Uterus (tissue), 4 donors: ENCODE results near the gene CNNM2. TPM values are rescaled to one million over a fixed set of nuclear protein-coding genes. Genes with fewer than 3 reads are reported as not detected.

ENCODE experiments used
- DNase-seq, 2 donors: peaks; one replicate each; pipeline ENCODE4 v3.0.0-alpha.2; 2019 to 2020
- H3K27ac ChIP-seq, 2 donors: fragments of 200-600 bp; sonication (generic); 1 replicate in 1 of 2; 2 replicates in 1 of 2; pipeline ENCODE4 v1.5.1; 2016 to 2018
- H3K27me3 ChIP-seq, 2 donors: fragments of 200-600 bp; sonication (generic); one replicate each; pipeline ENCODE4 v1.5.1; 2018 to 2019; ENCODE audit warnings: control low read depth in 1 of 2
- H3K36me3 ChIP-seq, 2 donors: fragments of 200-600 bp; sonication (generic); one replicate each; pipeline ENCODE4 v1.5.1; 2019; ENCODE audit warnings: control low read depth in 1 of 2
- H3K4me1 ChIP-seq, 2 donors: fragments of 200-600 bp; sonication (generic); one replicate each; pipeline ENCODE4 v1.5.1; 2018 to 2019; ENCODE audit warnings: control low read depth in 1 of 2
- H3K4me3 ChIP-seq, 2 donors: fragments of 200-600 bp; sonication (generic); 1 replicate in 1 of 2; 2 replicates in 1 of 2; pipeline ENCODE4 v1.5.1; 2018 to 2019; ENCODE audit warnings: mild to moderate bottlenecking in 1 of 2
- H3K9me3 ChIP-seq, 2 donors: fragments of 200-600 bp; sonication (generic); one replicate each; pipeline ENCODE4 v1.5.1; 2019; ENCODE audit warnings: control low read depth in 1 of 2
- POLR2A ChIP-seq, 2 donors: fragments of 450-650 bp; IDR thresholded peaks; one replicate each; pipeline ENCODE4 v1.6.1; 2016; ENCODE audit warnings: antibody characterized with exemption in 2 of 2, mild to moderate bottlenecking in 1 of 2, moderate library complexity in 1 of 2
- intact Hi-C: fragments of 100-400 bp; cut with DNase I; formaldehyde crosslinking; loops from one replicate; pipeline ENCODE4 v1.15.1; 2023; ENCODE audit warnings: low total_unique reads
- total RNA-seq, 4 donors: library from RNA; depleted of rRNA in 3 of 4; stranded (reverse); fragments of >200 nt in 3 of 4; gene quantifications; one replicate each; pipeline versions ENCODE4 v1.1.0 to v1.2.4, GENCODE V29; 2014 to 2023
- TF ChIP-seq, protein P1 (sequence below), 4 experiments: fragments of 200-600 bp in 2 of 4; fragments of 450-650 bp in 2 of 4; sonication (generic) in 2 of 4; IDR thresholded peaks; one replicate each; pipeline ENCODE4 v1.5.1; 2016 to 2019; ENCODE audit warnings: antibody characterized with exemption in 4 of 4, mild to moderate bottlenecking in 2 of 4, moderate library complexity in 1 of 4
- donor health status: DM: yes; HTN: yes; CAD: no.

CNNM2 gene
- total RNA-seq, 4 donors from 2014 or later = 5.1 to 11.0 (median 7.4) TPM

DNA sequence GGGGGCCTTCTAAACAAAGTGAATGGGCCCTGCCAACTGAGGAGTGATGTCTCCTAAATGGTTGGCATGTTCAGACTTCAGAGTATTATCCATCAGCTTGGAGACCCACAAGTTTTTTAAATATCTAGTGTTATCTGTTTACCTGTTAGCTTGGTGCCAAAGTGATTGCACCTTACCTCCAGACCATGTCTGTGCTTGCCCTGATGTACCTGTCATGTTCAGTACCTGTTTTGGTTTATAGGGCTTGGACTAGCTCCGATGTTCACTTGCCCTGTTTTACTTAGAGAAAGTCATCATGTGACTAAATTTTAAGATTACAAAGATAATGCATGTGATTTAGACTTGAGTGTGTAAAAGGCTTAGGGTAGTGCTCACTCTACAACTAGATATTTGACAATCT lies 67.7 kb downstream of the CNNM2 start:
- no peak for TF ChIP-seq POLR2A (IDR thresholded peaks at IDR 0.05)
- TF ChIP-seq, protein P1, sequence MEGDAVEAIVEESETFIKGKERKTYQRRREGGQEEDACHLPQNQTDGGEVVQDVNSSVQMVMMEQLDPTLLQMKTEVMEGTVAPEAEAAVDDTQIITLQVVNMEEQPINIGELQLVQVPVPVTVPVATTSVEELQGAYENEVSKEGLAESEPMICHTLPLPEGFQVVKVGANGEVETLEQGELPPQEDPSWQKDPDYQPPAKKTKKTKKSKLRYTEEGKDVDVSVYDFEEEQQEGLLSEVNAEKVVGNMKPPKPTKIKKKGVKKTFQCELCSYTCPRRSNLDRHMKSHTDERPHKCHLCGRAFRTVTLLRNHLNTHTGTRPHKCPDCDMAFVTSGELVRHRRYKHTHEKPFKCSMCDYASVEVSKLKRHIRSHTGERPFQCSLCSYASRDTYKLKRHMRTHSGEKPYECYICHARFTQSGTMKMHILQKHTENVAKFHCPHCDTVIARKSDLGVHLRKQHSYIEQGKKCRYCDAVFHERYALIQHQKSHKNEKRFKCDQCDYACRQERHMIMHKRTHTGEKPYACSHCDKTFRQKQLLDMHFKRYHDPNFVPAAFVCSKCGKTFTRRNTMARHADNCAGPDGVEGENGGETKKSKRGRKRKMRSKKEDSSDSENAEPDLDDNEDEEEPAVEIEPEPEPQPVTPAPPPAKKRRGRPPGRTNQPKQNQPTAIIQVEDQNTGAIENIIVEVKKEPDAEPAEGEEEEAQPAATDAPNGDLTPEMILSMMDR (IDR thresholded peaks at IDR 0.05) = no peak
- no peak for DNase-seq
- Histone ChIP-seq H3K27ac (no peak overlapping the region), H3K27me3 (no peaks in the 10 kb centered on the region), H3K4me1 (no peaks in the 10 kb centered on the region), H3K4me3 (no peak overlapping the region), H3K36me3 (no peaks in the 10 kb centered on the region), H3K9me3 (no peaks in the 10 kb centered on the region)
- intact Hi-C loops = no loop called here

GRCh38 chr10:102988404-102989314 lies 70.6 kb downstream of the CNNM2 start:
- Histone ChIP-seq H3K36me3 (no peaks in the 10 kb centered on the region), H3K9me3 (no peaks in the 10 kb centered on the region), H3K27me3 (no peaks in the 10 kb centered on the region), H3K4me1 (no peaks in the 10 kb centered on the region), H3K27ac (no peak overlapping the region), H3K4me3 (no peak overlapping the region)
- TF ChIP-seq, protein P1 (IDR thresholded peaks at IDR 0.05) = no peak
- no peak for TF ChIP-seq POLR2A (IDR thresholded peaks at IDR 0.05)
- intact Hi-C loops = no loop called here
- DNase-seq = no peak

GRCh38 chr10:102994531-102995295 lies 76.6 kb downstream of the CNNM2 start:
- no peaks in the 10 kb centered on the region for H3K36me3 ChIP-seq

DNA sequence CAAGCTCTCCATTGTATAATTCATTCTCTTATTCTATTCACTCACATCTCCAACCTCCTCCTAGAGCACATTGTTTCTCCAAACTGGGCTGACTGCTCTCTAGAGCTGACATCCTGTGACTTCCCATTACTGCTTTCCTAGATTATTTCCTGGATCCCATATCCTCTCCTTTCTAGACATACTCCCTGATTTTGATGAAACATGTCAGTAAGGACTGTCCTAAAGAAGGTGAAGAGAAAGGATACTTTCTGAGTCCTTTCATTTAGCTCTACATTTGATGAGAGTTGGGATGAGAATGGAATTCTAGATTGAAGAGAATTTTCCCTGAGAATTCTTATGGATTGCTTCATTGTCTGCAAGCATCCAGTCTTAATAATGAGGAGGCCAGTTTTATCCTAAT lies 78.8 kb downstream of the CNNM2 start:
- H3K27ac ChIP-seq = no peak overlapping the region
- no peaks in the 10 kb centered on the region for H3K4me1 ChIP-seq
- H3K36me3 ChIP-seq = no peaks in the 10 kb centered on the region
- H3K9me3 ChIP-seq = no peaks in the 10 kb centered on the region
- H3K27me3 ChIP-seq = no peaks in the 10 kb centered on the region
- intact Hi-C loops = no loop called here
- no peak overlapping the region for H3K4me3 ChIP-seq
- TF ChIP-seq, protein P1 (IDR thresholded peaks at IDR 0.05) = no peak
- TF ChIP-seq POLR2A (IDR thresholded peaks at IDR 0.05) = no peak
- DNase-seq = no peak

More at GRCh38 chr10:102994531-102995295, 76.6 kb downstream of the CNNM2 start:
- no peaks in the 10 kb centered on the region for H3K27me3 ChIP-seq
- no peaks in the 10 kb centered on the region for H3K9me3 ChIP-seq
- H3K27ac ChIP-seq = no peak overlapping the region
- H3K4me3 ChIP-seq = no peak overlapping the region
- DNase-seq = no peak
- intact Hi-C loops = no loop called here
- no peaks in the 10 kb centered on the region for H3K4me1 ChIP-seq
- TF ChIP-seq, protein P1 (IDR thresholded peaks at IDR 0.05) = no peak
- no peak for TF ChIP-seq POLR2A (IDR thresholded peaks at IDR 0.05)

- Histone ChIP-seq H3K9me3 (no peaks in the 10 kb centered on the region), H3K4me1 (no peaks in the 10 kb centered on the region), H3K27me3 (no peaks in the 10 kb centered on the region), H3K36me3 (no peaks in the 10 kb centered on the region), H3K4me3 (no peak overlapping the region), H3K27ac (no peak overlapping the region)
- intact Hi-C loops = no loop called here
- TF ChIP-seq POLR2A (IDR thresholded peaks at IDR 0.05) = no peak
- TF ChIP-seq, protein P1 (IDR thresholded peaks at IDR 0.05) = no peak
- no peak for DNase-seq
Observed at GRCh38 chr10:102997998-102998397, 79.9 kb downstream of the CNNM2 start.
